GM12878 (cell line): Measurements from ENCODE around the gene CARS2. TPM values are rescaled to one million over a fixed set of nuclear protein-coding genes. Genes with fewer than 3 reads are reported as not detected.

Experiments
- ATAC-seq: fragments of 200-7000 bp; cut with Tn5 transposase; 3 replicates; pipeline ENCODE4 v1.9.1; 2020; ENCODE audit warnings: mild to moderate bottlenecking, moderate library complexity
- BruUV-seq: library from RNA; stranded (reverse); fragments of 400-500 nt; replicated peaks from 2 replicates; lab custom pipeline; 2021; lab: Mats Ljungman, UMichigan
- CTCF ChIA-PET: fragments of 300-600 bp; sonication (Branson Sonifier 250); formaldehyde crosslinking; extraction: SDS; loops from one replicate; lab custom pipeline; 2021; ENCODE audit warnings: inconsistent platforms; lab: Yijun Ruan, JAX
- POLR2A ChIA-PET: fragments of 350-600 bp; formaldehyde crosslinking; extraction: SDS; loops from one replicate; lab custom pipeline; 2021; ENCODE audit warnings: inconsistent platforms; lab: Charles Lee
- RAD21 ChIA-PET: fragments of 300-600 bp; sonication (Branson Sonifier 250); formaldehyde crosslinking; loops from one replicate; lab custom pipeline; 2023; ENCODE audit warnings: antibody characterized with exemption; ENCODE audit not compliant: unreplicated experiment; lab: Charles Lee
- SMC1A ChIA-PET: fragments of 300-600 bp; sonication (Branson Sonifier 250); formaldehyde crosslinking; loops from one replicate; lab custom pipeline; 2023; ENCODE audit not compliant: unreplicated experiment, uncharacterized antibody; lab: Charles Lee
- DNase-seq: peaks from one replicate; pipeline ENCODE4 v3.0.0-alpha.2; 2011; ENCODE audit warnings: low read depth, low spot score
- FAIRE-seq: peaks from 3 replicates; lab custom pipeline; 2011; peaks lifted over from hg19 to GRCh38; lab: Jason Lieb, UNC
- H2AFZ ChIP-seq: 2 replicates; pipeline ENCODE4 v1.6.0; 2011; ENCODE audit warnings: low read depth, low read length, control low read depth; ENCODE audit not compliant: control insufficient read depth
- H3K27ac ChIP-seq: 2 replicates; pipeline ENCODE4 v1.5.1; 2011; ENCODE audit warnings: control low read depth; ENCODE audit not compliant: control insufficient read depth, insufficient read depth
- H3K27me3 ChIP-seq, 2 experiments: replicated peaks in 1 of 2; 2 replicates each; pipeline versions ENCODE4 v1.6.0 to v1.6.1; 2011; ENCODE audit warnings: low read length in 1 of 2; ENCODE audit not compliant: control insufficient read depth in 2 of 2, insufficient read depth in 2 of 2
- H3K36me3 ChIP-seq, 2 experiments: 2 replicates each; pipeline ENCODE4 v1.5.1; 2011; ENCODE audit warnings: low read length in 1 of 2; ENCODE audit not compliant: control insufficient read depth in 2 of 2, insufficient read depth in 2 of 2
- H3K4me1 ChIP-seq: 2 replicates; pipeline ENCODE4 v1.6.1; 2011; ENCODE audit warnings: mild to moderate bottlenecking, low read length, moderate library complexity, mixed read lengths; ENCODE audit not compliant: control insufficient read depth, insufficient read depth
- H3K4me2 ChIP-seq: 2 replicates; pipeline ENCODE4 v1.6.0; 2011; ENCODE audit warnings: control low read depth; ENCODE audit not compliant: control insufficient read depth, insufficient read depth
- H3K4me3 ChIP-seq: fragments of 200-600 bp; sonication (generic); 2 replicates; pipeline ENCODE4 v1.5.1; 2016
- H3K79me2 ChIP-seq: 2 replicates; pipeline ENCODE4 v1.6.0; 2011; ENCODE audit warnings: low read length; ENCODE audit not compliant: control insufficient read depth, insufficient read depth
- H3K9ac ChIP-seq: 2 replicates; pipeline ENCODE4 v1.8.0; 2011; ENCODE audit warnings: low read length, control low read depth, mixed read lengths; ENCODE audit not compliant: control insufficient read depth, insufficient read depth
- H3K9me3 ChIP-seq: replicated peaks from 3 replicates; pipeline ENCODE4 v1.5.1; 2011; ENCODE audit warnings: mild to moderate bottlenecking, low read length; ENCODE audit not compliant: control insufficient read depth, insufficient read depth
- H4K20me1 ChIP-seq: 2 replicates; pipeline ENCODE4 v1.6.0; 2011; ENCODE audit not compliant: control insufficient read depth, insufficient read depth
- CTCF ChIP-seq, 3 experiments: IDR thresholded peaks in 2 of 3; conservative IDR thresholded peaks in 1 of 3; 2 replicates each; pipeline ENCODE4 v1.5.1; 2011; ENCODE audit warnings: low read depth in 3 of 3, low read length in 3 of 3, mild to moderate bottlenecking in 3 of 3, control low read depth in 2 of 3, moderate library complexity in 2 of 3, inconsistent platforms in 1 of 3, mixed read lengths in 1 of 3; ENCODE audit not compliant: control insufficient read depth in 2 of 3, insufficient read depth in 1 of 3; ENCODE audit errors: extremely low read depth in 1 of 3
- RELB ChIP-seq: fragments of 450-650 bp; IDR thresholded peaks from 2 replicates; pipeline ENCODE4 v1.6.1; 2017; ENCODE audit warnings: low read depth, mild to moderate bottlenecking, moderate library complexity
- TCF7 ChIP-seq: IDR thresholded peaks from 2 replicates; pipeline ENCODE4 v1.6.1; 2014; ENCODE audit warnings: antibody characterized with exemption, borderline replicate concordance
- WGBS: methylation state at CpG from one replicate; pipeline ENCODE4 v1.1.6; 2016; ENCODE audit warnings: low lambda C conversion rate; ENCODE audit not compliant: insufficient replicate concordance, insufficient coverage; ENCODE audit errors: missing lambda C conversion rate; 5-methylcytosine and 5-hydroxymethylcytosine counted together
- in situ Hi-C: fragments of 300-500 bp; cut with MboI; formaldehyde crosslinking; loops from 9 replicates; pipeline ENCODE4 v1.14.3; 2018; ENCODE audit warnings: mixed read lengths
- intact Hi-C: fragments of 100-400 bp; cut with micrococcal nuclease; formaldehyde crosslinking; loops from one replicate; pipeline ENCODE4 v1.14.2; 2022; ENCODE audit not compliant: unreplicated experiment
- polyA plus RNA-seq, 11 experiments: library from polyadenylated mRNA; depleted of rRNA in 4 of 11; unstranded in 6 of 11; stranded (reverse) in 5 of 11; fragments of >200 nt; fragmentation: Nextera tagmentation in 4 of 11; fragmentation: Illumina TruSeq in 1 of 11; extraction: Ambion mirVana in 4 of 11; extraction: Trizol in 1 of 11; gene quantifications; 1 replicate in 1 of 11; 2 replicates in 10 of 11; pipeline versions ENCODE4 v1.2.1 to v1.2.3, GENCODE V29; 2011 to 2016; ENCODE audit warnings: inconsistent platforms in 2 of 11, missing spikeins in 2 of 11, low read depth in 1 of 11
- total RNA-seq, 4 experiments: library from RNA; depleted of rRNA in 3 of 4; stranded (reverse); fragments of >200 nt in 3 of 4; fragmentation: Illumina TruSeq in 1 of 4; extraction: Trizol in 1 of 4; gene quantifications; 2 replicates each; pipeline versions ENCODE4 v1.2.1 to v1.2.3, GENCODE V29; 2013 to 2021

Gene CARS2
- total and polyA plus RNA-seq, 10 of the 15 experiments (the other 5 are each of a cell fraction or from before 2014, with no cell fraction given): 4.2 to 101 (median 61.5) TPM

DNA sequence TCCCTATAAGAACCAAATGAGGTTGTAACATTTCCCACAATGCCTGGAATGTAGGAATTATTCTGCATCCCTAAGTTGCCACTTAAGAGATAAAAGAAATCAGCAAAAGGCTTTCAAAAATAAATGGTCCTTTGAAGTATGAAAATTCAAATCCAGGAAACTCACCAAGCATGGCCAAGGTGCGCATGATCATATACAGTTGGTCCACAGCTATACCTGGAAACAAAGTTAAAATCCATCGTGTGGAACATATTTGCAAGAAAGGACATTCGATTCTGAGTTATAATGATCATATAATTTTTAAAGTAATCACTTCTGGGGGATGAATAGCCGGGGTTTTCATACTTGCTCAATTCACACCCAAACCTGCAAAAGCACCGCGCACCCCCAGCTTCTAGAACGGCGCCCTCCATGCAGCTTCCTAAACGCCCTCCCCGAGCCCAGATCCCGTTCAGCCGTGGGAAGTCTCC lies 525 bp downstream of the CARS2 start:
- Histone ChIP-seq H3K4me2 (peak overlapping the region; percentile 52), H3K27ac (peak overlapping the region; percentile 76)
- ChIA-PET POLR2A (interaction anchor here (0.8 to 2.2 kb wide), 6 partner anchors 10 to 89 kb away, joined by 3 to 9 read pairs (median 4); no protein-coding TSS in a partner anchor), CTCF (no interaction called here)
- no peak for FAIRE-seq
- no peak for TF ChIP-seq CTCF (IDR thresholded peaks at IDR 0.05 in 2 of 3, conservative IDR thresholded peaks at IDR 0.05 in 1 of 3; ENCODE audit: control insufficient read depth in 2 of 3, extremely low read depth in 1 of 3, insufficient read depth in 1 of 3, low read depth in 3 of 3, low read length in 3 of 3)
- peak; percentile 42 for TF ChIP-seq RELB
- TF ChIP-seq TCF7: 0 out of 2 replicates have a peak, but pooled peaks have one; percentile 18
- TF ChIP-seq, all 136 proteins: peak for 2
- ChIA-PET RAD21 (interaction anchor here (1.5 to 2.7 kb wide), 4 partner anchors 10 to 250 kb away, joined by 3 to 9 read pairs (median 5); no protein-coding TSS in a partner anchor), SMC1A (interaction anchor here (1.5 to 2.3 kb wide), 4 partner anchors 13 to 45 kb away, joined by 3 to 6 read pairs (median 5); no protein-coding TSS in a partner anchor)
- H3K79me2 ChIP-seq: peaks cover 27% of the 10 kb centered on the region
- no peaks in the 10 kb centered on the region for H3K27me3 ChIP-seq
- under 1% methylated on average over 12 of the region's 12 CpGs for WGBS
- peak overlapping the region; percentile 66 for H3K4me3 ChIP-seq
- H3K9ac ChIP-seq: peak overlapping the region; percentile 73
- ATAC-seq (no peak), DNase-seq (no peak)
- no peaks in the 10 kb centered on the region for H4K20me1 ChIP-seq
- TSS peak; percentile 59 for BruUV-seq
- intact Hi-C loops (no loop called here), in situ Hi-C loops (no loop called here)
- peaks cover 14% of the 10 kb centered on the region for H3K4me1 ChIP-seq
- peaks cover 4 to 18% of the 10 kb centered on the region in 2 experiments for H3K36me3 ChIP-seq
- peak overlapping the region; percentile 11; the same call in 1 of the 2 replicates for H2AFZ ChIP-seq
- no peaks in the 10 kb centered on the region for H3K9me3 ChIP-seq
